Measurements from ENCODE around the gene EMX1. TPM values are rescaled to one million over a fixed set of nuclear protein-coding genes. Genes with fewer than 3 reads are reported as not detected.
"Not testable (repeated sequence)": the region's sequence is repeated elsewhere in the genome, so short reads cannot be mapped to it uniquely, and the experiment has no call there.

The EMX1 gene
- polyA plus RNA-seq, 4 donors = 0.13 to 4.9 (median 1.0) TPM

GRCh38 chr2:72895759-72896281 lies 21.5 kb upstream of the EMX1 start:
- H3K9me3 ChIP-seq (ENCODE audit: control insufficient read depth in 2 of 2, insufficient read depth in 1 of 2, low read depth in 1 of 2, low read length in 1 of 2) = no peaks in the 10 kb centered on the region
- FAIRE-seq (no peak), DNase-seq (peak; percentile 72 to 81)
- H3K36me3 ChIP-seq (ENCODE audit: control insufficient read depth in 3 of 3, insufficient read depth in 2 of 3, low read depth in 1 of 3, low read length in 3 of 3) = peaks cover 0 to 18% (median 0%) of the 10 kb centered on the region in 3 donors
- H3K4me3 ChIP-seq (ENCODE audit: low read depth in 1 of 3, low read length in 3 of 3) = no peak overlapping the region
- 6 to 12% (median 7%) methylated on average over 16 of the region's 16 CpGs for WGBS, 3 donors
- H3K27me3 ChIP-seq (ENCODE audit: control insufficient read depth in 3 of 3, insufficient read depth in 3 of 3, low read length in 3 of 3) = peaks cover 0 to 19% (median 2%) of the 10 kb centered on the region in 3 donors
- no peak overlapping the region for H3K27ac ChIP-seq (ENCODE audit: low read depth in 1 of 3, low read length in 2 of 3)
- H3K4me1 ChIP-seq (ENCODE audit: control insufficient read depth in 3 of 3, insufficient read depth in 2 of 3, low read depth in 1 of 3, low read length in 2 of 3) = peaks cover 0 to 8% (median 0%) of the 10 kb centered on the region in 3 donors

GRCh38 chr2:72896446-72896845 lies 20.9 kb upstream of the EMX1 start:
- FAIRE-seq (no peak), DNase-seq (no peak)
- no peaks in the 10 kb centered on the region for H3K9me3 ChIP-seq (ENCODE audit: control insufficient read depth in 2 of 2, insufficient read depth in 1 of 2, low read depth in 1 of 2, low read length in 1 of 2)
- WGBS, 3 donors = 51 to 76% (median 61%) methylated on average over 4 of the region's 4 CpGs
- peaks cover 0 to 23% (median 5%) of the 10 kb centered on the region in 3 donors for H3K27me3 ChIP-seq (ENCODE audit: control insufficient read depth in 3 of 3, insufficient read depth in 3 of 3, low read length in 3 of 3)
- peaks cover 0 to 12% (median 0%) of the 10 kb centered on the region in 3 donors for H3K36me3 ChIP-seq (ENCODE audit: control insufficient read depth in 3 of 3, insufficient read depth in 2 of 3, low read depth in 1 of 3, low read length in 3 of 3)
- H3K4me1 ChIP-seq (ENCODE audit: control insufficient read depth in 3 of 3, insufficient read depth in 2 of 3, low read depth in 1 of 3, low read length in 2 of 3) = peaks cover 0 to 8% (median 0%) of the 10 kb centered on the region in 3 donors
- H3K27ac ChIP-seq (ENCODE audit: low read depth in 1 of 3, low read length in 2 of 3) = no peak overlapping the region
- no peak overlapping the region for H3K4me3 ChIP-seq (ENCODE audit: low read depth in 1 of 3, low read length in 3 of 3)

- peaks cover 0 to 6% (median 0%) of the 10 kb centered on the region in 3 donors for H3K4me1 ChIP-seq (ENCODE audit: control insufficient read depth in 3 of 3, insufficient read depth in 2 of 3, low read depth in 1 of 3, low read length in 2 of 3)
- peaks cover 0 to 32% (median 8%) of the 10 kb centered on the region in 3 donors for H3K27me3 ChIP-seq (ENCODE audit: control insufficient read depth in 3 of 3, insufficient read depth in 3 of 3, low read length in 3 of 3)
- FAIRE-seq = no peak
- H3K27ac ChIP-seq (ENCODE audit: low read depth in 1 of 3, low read length in 2 of 3) = no peak overlapping the region
- H3K4me3 ChIP-seq (ENCODE audit: low read depth in 1 of 3, low read length in 3 of 3) = no peak overlapping the region
- WGBS, 3 donors = 65 to 82% (median 80%) methylated on average over 18 of the region's 18 CpGs
- DNase-seq = no peak
- no peaks in the 10 kb centered on the region for H3K36me3 ChIP-seq (ENCODE audit: control insufficient read depth in 3 of 3, insufficient read depth in 2 of 3, low read depth in 1 of 3, low read length in 3 of 3)
- no peaks in the 10 kb centered on the region for H3K9me3 ChIP-seq (ENCODE audit: control insufficient read depth in 2 of 2, insufficient read depth in 1 of 2, low read depth in 1 of 2, low read length in 1 of 2)
Observed at GRCh38 chr2:72897785-72898584, 19.3 kb upstream of the EMX1 start.

- no peak overlapping the region for H3K4me3 ChIP-seq (ENCODE audit: low read depth in 1 of 3, low read length in 3 of 3)
- peaks cover 0 to 36% (median 8%) of the 10 kb centered on the region in 3 donors for H3K27me3 ChIP-seq (ENCODE audit: control insufficient read depth in 3 of 3, insufficient read depth in 3 of 3, low read length in 3 of 3)
- FAIRE-seq = no peak
- 78 to 84% (median 79%) methylated on average over 2 of the region's 2 CpGs for WGBS, 3 donors
- DNase-seq = no peak
- H3K4me1 ChIP-seq (ENCODE audit: control insufficient read depth in 3 of 3, insufficient read depth in 2 of 3, low read depth in 1 of 3, low read length in 2 of 3) = no peaks in the 10 kb centered on the region
- no peaks in the 10 kb centered on the region for H3K9me3 ChIP-seq (ENCODE audit: control insufficient read depth in 2 of 2, insufficient read depth in 1 of 2, low read depth in 1 of 2, low read length in 1 of 2)
- H3K27ac ChIP-seq (ENCODE audit: low read depth in 1 of 3, low read length in 2 of 3) = no peak overlapping the region
- H3K36me3 ChIP-seq (ENCODE audit: control insufficient read depth in 3 of 3, insufficient read depth in 2 of 3, low read depth in 1 of 3, low read length in 3 of 3) = no peaks in the 10 kb centered on the region
Observed at GRCh38 chr2:72898585-72898906, 18.8 kb upstream of the EMX1 start.

- no peaks in the 10 kb centered on the region for H3K9me3 ChIP-seq (ENCODE audit: control insufficient read depth in 2 of 2, insufficient read depth in 1 of 2, low read depth in 1 of 2, low read length in 1 of 2)
- FAIRE-seq (no peak), DNase-seq (no peak)
- no peaks in the 10 kb centered on the region for H3K36me3 ChIP-seq (ENCODE audit: control insufficient read depth in 3 of 3, insufficient read depth in 2 of 3, low read depth in 1 of 3, low read length in 3 of 3)
- H3K4me3 ChIP-seq (ENCODE audit: low read depth in 1 of 3, low read length in 3 of 3) = no peak overlapping the region
- WGBS, 3 donors = 75 to 82% (median 82%) methylated on average over 5 of the region's 5 CpGs
- H3K4me1 ChIP-seq (ENCODE audit: control insufficient read depth in 3 of 3, insufficient read depth in 2 of 3, low read depth in 1 of 3, low read length in 2 of 3) = no peaks in the 10 kb centered on the region
- H3K27me3 ChIP-seq (ENCODE audit: control insufficient read depth in 3 of 3, insufficient read depth in 3 of 3, low read length in 3 of 3) = peaks cover 0 to 31% (median 8%) of the 10 kb centered on the region in 3 donors
- H3K27ac ChIP-seq (ENCODE audit: low read depth in 1 of 3, low read length in 2 of 3) = no peak overlapping the region
Observed at GRCh38 chr2:72900191-72900825, 17.0 kb upstream of the EMX1 start.

GRCh38 chr2:72901426-72901825 lies 15.9 kb upstream of the EMX1 start:
- H3K9me3 ChIP-seq (ENCODE audit: control insufficient read depth in 2 of 2, insufficient read depth in 1 of 2, low read depth in 1 of 2, low read length in 1 of 2) = no peaks in the 10 kb centered on the region
- peaks cover 0 to 40% (median 8%) of the 10 kb centered on the region in 3 donors for H3K27me3 ChIP-seq (ENCODE audit: control insufficient read depth in 3 of 3, insufficient read depth in 3 of 3, low read length in 3 of 3)
- no peak for FAIRE-seq
- no peaks in the 10 kb centered on the region for H3K36me3 ChIP-seq (ENCODE audit: control insufficient read depth in 3 of 3, insufficient read depth in 2 of 3, low read depth in 1 of 3, low read length in 3 of 3)
- no peak overlapping the region for H3K27ac ChIP-seq (ENCODE audit: low read depth in 1 of 3, low read length in 2 of 3)
- no peak for DNase-seq
- no peaks in the 10 kb centered on the region for H3K4me1 ChIP-seq (ENCODE audit: control insufficient read depth in 3 of 3, insufficient read depth in 2 of 3, low read depth in 1 of 3, low read length in 2 of 3)
- no peak overlapping the region for H3K4me3 ChIP-seq (ENCODE audit: low read depth in 1 of 3, low read length in 3 of 3)
- WGBS, 3 donors = 52 to 58% (median 55%) methylated on average over 3 of the region's 3 CpGs

- H3K27ac ChIP-seq (ENCODE audit: low read depth in 1 of 3, low read length in 2 of 3); DNase-seq; H3K4me3 ChIP-seq (ENCODE audit: low read depth in 1 of 3, low read length in 3 of 3); H3K4me1 ChIP-seq (ENCODE audit: control insufficient read depth in 3 of 3, insufficient read depth in 2 of 3, low read depth in 1 of 3, low read length in 2 of 3); FAIRE-seq; H3K9me3 ChIP-seq (ENCODE audit: control insufficient read depth in 2 of 2, insufficient read depth in 1 of 2, low read depth in 1 of 2, low read length in 1 of 2); H3K36me3 ChIP-seq (ENCODE audit: control insufficient read depth in 3 of 3, insufficient read depth in 2 of 3, low read depth in 1 of 3, low read length in 3 of 3): not testable (repeated sequence)
- peaks cover 0 to 62% (median 11%) of the 10 kb centered on the region in 3 donors for H3K27me3 ChIP-seq (ENCODE audit: control insufficient read depth in 3 of 3, insufficient read depth in 3 of 3, low read length in 3 of 3)
- WGBS, 3 donors = 81 to 88% (median 83%) methylated on average over 13 of the region's 13 CpGs
Observed at GRCh38 chr2:72907369-72907768, 9.9 kb upstream of the EMX1 start.

- no peak overlapping the region for H3K4me3 ChIP-seq (ENCODE audit: low read depth in 1 of 3, low read length in 3 of 3)
- H3K36me3 ChIP-seq (ENCODE audit: control insufficient read depth in 3 of 3, insufficient read depth in 2 of 3, low read depth in 1 of 3, low read length in 3 of 3) = no peaks in the 10 kb centered on the region
- peaks cover 0 to 63% (median 14%) of the 10 kb centered on the region in 3 donors for H3K27me3 ChIP-seq (ENCODE audit: control insufficient read depth in 3 of 3, insufficient read depth in 3 of 3, low read length in 3 of 3)
- DNase-seq = no peak
- H3K9me3 ChIP-seq (ENCODE audit: control insufficient read depth in 2 of 2, insufficient read depth in 1 of 2, low read depth in 1 of 2, low read length in 1 of 2) = no peaks in the 10 kb centered on the region
- WGBS, 3 donors = 77 to 85% (median 81%) methylated on average over 3 of the region's 3 CpGs
- no peak for FAIRE-seq
- H3K4me1 ChIP-seq (ENCODE audit: control insufficient read depth in 3 of 3, insufficient read depth in 2 of 3, low read depth in 1 of 3, low read length in 2 of 3) = no peaks in the 10 kb centered on the region
- H3K27ac ChIP-seq (ENCODE audit: low read depth in 1 of 3, low read length in 2 of 3) = no peak overlapping the region
Observed at GRCh38 chr2:72908741-72909140, 8.6 kb upstream of the EMX1 start.
